DOHH2 (cell line): ENCODE measurements around the gene NUP93.

ENCODE experiments used
- H3F3A ChIP-seq: fragments of 200-600 bp; sonication (generic), shearing (Covaris generic); 2 replicates; pipeline ENCODE4 v1.6.0; 2016; ENCODE audit warnings: antibody characterized with exemption, mild to moderate bottlenecking; ENCODE audit not compliant: control insufficient read depth, insufficient read depth
- H3K27ac ChIP-seq: fragments of 200-600 bp; sonication (generic); 2 replicates; pipeline ENCODE4 v1.5.1; 2014; ENCODE audit warnings: low read depth, mild to moderate bottlenecking, low read length, moderate library complexity
- H3K27me3 ChIP-seq: fragments of 200-600 bp; sonication (generic); 2 replicates; pipeline ENCODE4 v1.6.1; 2014; ENCODE audit warnings: mild to moderate bottlenecking, low read length, mixed read lengths; ENCODE audit not compliant: control insufficient read depth
- H3K36me3 ChIP-seq: fragments of 200-600 bp; sonication (generic); 2 replicates; pipeline ENCODE4 v1.6.1; 2014; ENCODE audit warnings: mild to moderate bottlenecking, low read length, moderate library complexity, mixed read lengths; ENCODE audit not compliant: control insufficient read depth
- H3K4me1 ChIP-seq: fragments of 200-600 bp; sonication (generic); 2 replicates; pipeline ENCODE4 v1.6.1; 2014; ENCODE audit warnings: mild to moderate bottlenecking, low read length, mixed read lengths; ENCODE audit not compliant: control insufficient read depth
- H3K4me2 ChIP-seq: fragments of 200-600 bp; sonication (generic); 2 replicates; pipeline ENCODE4 v1.6.0; 2014; ENCODE audit warnings: mild to moderate bottlenecking, low read length, moderate library complexity
- H3K4me3 ChIP-seq: fragments of 200-600 bp; sonication (generic); 2 replicates; pipeline ENCODE4 v1.5.1; 2014; ENCODE audit warnings: mild to moderate bottlenecking, low read length, mixed read lengths
- H3K79me2 ChIP-seq: fragments of 200-600 bp; sonication (generic); 2 replicates; pipeline ENCODE4 v1.6.1; 2014; ENCODE audit warnings: mild to moderate bottlenecking, low read length, mixed read lengths; ENCODE audit not compliant: control insufficient read depth
- H3K9me2 ChIP-seq: fragments of 200-600 bp; sonication (generic); replicated peaks from 2 replicates; pipeline ENCODE4 v1.6.1; 2014; ENCODE audit warnings: mild to moderate bottlenecking, low read length, mixed read lengths; ENCODE audit not compliant: control insufficient read depth
- H3K9me3 ChIP-seq: fragments of 200-600 bp; sonication (generic); 2 replicates; pipeline ENCODE4 v1.6.1; 2014; ENCODE audit warnings: antibody characterized with exemption, low read length, mixed read lengths; ENCODE audit not compliant: control insufficient read depth, insufficient read depth
- H4K20me1 ChIP-seq: fragments of 200-600 bp; sonication (generic); 2 replicates; pipeline ENCODE4 v1.6.0; 2014; ENCODE audit warnings: low read depth, mild to moderate bottlenecking, antibody characterized with exemption, low read length, moderate library complexity; ENCODE audit not compliant: control insufficient read depth, insufficient read depth
- CTCF ChIP-seq: fragments of 200-600 bp; sonication (generic); IDR thresholded peaks from one replicate; pipeline ENCODE4 v1.5.1; 2014; ENCODE audit warnings: antibody characterized with exemption, mild to moderate bottlenecking, low read depth, low read length; ENCODE audit not compliant: poor library complexity, severe bottlenecking
- EZH2phosphoT487 ChIP-seq: fragments of 200-600 bp; sonication (generic); IDR thresholded peaks from 2 replicates; pipeline ENCODE4 v1.6.1; 2017; ENCODE audit warnings: borderline replicate concordance, mild to moderate bottlenecking, antibody characterized with exemption, low read length, moderate library complexity, mixed read lengths

NUP93 gene

GRCh38 chr16:56697456-56698155 is 32.3 kb upstream of the NUP93 start:
- H3K79me2 ChIP-seq = no peaks in the 10 kb centered on the region
- H3K4me2 ChIP-seq = no peak overlapping the region
- H3K27me3 ChIP-seq = no peaks in the 10 kb centered on the region
- no peak overlapping the region for H3K4me3 ChIP-seq
- no peaks in the 10 kb centered on the region for H3K9me3 ChIP-seq
- no peaks in the 10 kb centered on the region for H4K20me1 ChIP-seq
- H3K4me1 ChIP-seq = 0 out of 2 replicates have a peak, but pooled peaks cover 3% of the 10 kb centered on the region
- H3K27ac ChIP-seq = no peak overlapping the region
- TF ChIP-seq EZH2phosphoT487 = no peak
- no peak for TF ChIP-seq CTCF
- H3F3A ChIP-seq = no peaks in the 10 kb centered on the region
- H3K9me2 ChIP-seq = no peaks in the 10 kb centered on the region
- H3K36me3 ChIP-seq = no peaks in the 10 kb centered on the region

DNA sequence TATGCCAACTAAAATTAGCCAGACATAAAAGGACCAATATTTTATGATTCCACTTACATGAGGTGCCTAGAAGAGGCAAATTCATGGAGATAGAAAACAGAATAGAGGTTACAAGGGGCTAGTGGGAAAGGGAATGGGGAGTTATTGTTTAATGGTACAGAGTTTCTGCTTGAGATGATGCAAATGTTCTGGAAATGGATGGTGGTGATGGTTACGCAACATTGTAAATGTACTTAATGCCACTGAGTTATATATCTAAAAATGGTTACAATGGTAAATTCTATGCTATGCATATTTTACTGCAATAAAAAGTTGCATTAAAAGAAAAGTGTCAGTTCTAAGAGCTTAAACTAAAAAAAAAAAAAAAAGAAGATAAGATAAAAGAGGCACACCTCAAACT is 29.7 kb upstream of the NUP93 start:
- no peaks in the 10 kb centered on the region for H3K79me2 ChIP-seq

DNA sequence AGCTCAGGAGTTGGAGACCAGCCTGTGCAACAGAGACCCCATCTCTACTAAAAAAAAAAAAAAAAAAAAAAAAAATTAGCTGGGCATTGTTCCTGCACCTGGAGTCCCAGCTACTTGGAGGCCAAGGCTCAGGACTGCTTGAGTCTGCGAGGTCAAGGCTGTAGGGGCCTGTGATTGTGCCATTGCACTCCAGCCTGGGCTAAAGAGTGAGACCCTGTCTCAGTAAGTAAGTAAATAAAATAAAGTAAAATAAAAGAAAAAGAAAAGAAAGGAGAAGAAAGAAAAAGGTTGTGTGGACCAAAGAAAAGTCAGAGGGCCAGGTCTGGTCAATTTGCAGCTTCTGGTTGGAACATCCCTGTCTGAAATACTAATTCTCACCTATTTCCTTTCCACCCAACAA is 29.3 kb upstream of the NUP93 start:
- no peak overlapping the region for H3K4me3 ChIP-seq
- H3F3A ChIP-seq = no peaks in the 10 kb centered on the region
- H3K9me3 ChIP-seq = no peaks in the 10 kb centered on the region
- no peaks in the 10 kb centered on the region for H4K20me1 ChIP-seq
- no peak overlapping the region for H3K4me2 ChIP-seq
- TF ChIP-seq EZH2phosphoT487 (no peak), CTCF (no peak)
- H3K36me3 ChIP-seq = no peaks in the 10 kb centered on the region
- no peaks in the 10 kb centered on the region for H3K27me3 ChIP-seq
- no peaks in the 10 kb centered on the region for H3K9me2 ChIP-seq
- H3K4me1 ChIP-seq = 0 out of 2 replicates have a peak, but pooled peaks cover 3% of the 10 kb centered on the region
- no peak overlapping the region for H3K27ac ChIP-seq
- no peaks in the 10 kb centered on the region for H3K79me2 ChIP-seq

More for the DNA sequence above, 29.7 kb upstream of the NUP93 start:
- no peaks in the 10 kb centered on the region for H3K9me2 ChIP-seq
- H4K20me1 ChIP-seq = no peaks in the 10 kb centered on the region
- H3K27me3 ChIP-seq = no peaks in the 10 kb centered on the region
- H3K4me3 ChIP-seq = no peak overlapping the region
- H3K27ac ChIP-seq = no peak overlapping the region
- H3F3A ChIP-seq = no peaks in the 10 kb centered on the region
- H3K4me1 ChIP-seq = 0 out of 2 replicates have a peak, but pooled peaks cover 3% of the 10 kb centered on the region
- TF ChIP-seq EZH2phosphoT487 (no peak), CTCF (no peak)
- H3K4me2 ChIP-seq = no peak overlapping the region
- no peaks in the 10 kb centered on the region for H3K9me3 ChIP-seq
- no peaks in the 10 kb centered on the region for H3K36me3 ChIP-seq
